H9 (cell line): ENCODE results near the gene TMEM165. TPM values are rescaled to one million over a fixed set of nuclear protein-coding genes. Genes with fewer than 3 reads are reported as not detected.
A peak's percentile ranks its signal among the peaks of the same experiment; 100 is the strongest.

Source experiments
- DNase-seq: peaks from one replicate; pipeline ENCODE4 v3.0.0-alpha.2; 2017
- H2AFZ ChIP-seq: one replicate; pipeline ENCODE4 v1.6.1; 2013; ENCODE audit warnings: mild to moderate bottlenecking, low read length, control low read depth, moderate library complexity
- H2AK5ac ChIP-seq: 2 replicates; pipeline ENCODE4 v1.6.1; 2013; ENCODE audit warnings: low read length, control low read depth, mixed read lengths; ENCODE audit not compliant: insufficient read length
- H2BK120ac ChIP-seq: one replicate; pipeline ENCODE4 v1.6.1; 2013; ENCODE audit warnings: low read depth, mild to moderate bottlenecking, low read length, control low read depth, inconsistent platforms; ENCODE audit not compliant: poor library complexity, severe bottlenecking
- H2BK12ac ChIP-seq: 2 replicates; pipeline ENCODE4 v1.6.1; 2013; ENCODE audit warnings: low read length, control low read depth, mixed read lengths, low read depth; ENCODE audit not compliant: insufficient read length
- H2BK15ac ChIP-seq: 2 replicates; pipeline ENCODE4 v1.6.1; 2013; ENCODE audit warnings: low read depth, low read length, control low read depth
- H2BK20ac ChIP-seq: one replicate; pipeline ENCODE4 v1.6.1; 2013; ENCODE audit warnings: low read depth, mild to moderate bottlenecking, low read length, control low read depth, inconsistent platforms; ENCODE audit not compliant: poor library complexity, severe bottlenecking
- H2BK5ac ChIP-seq: 2 replicates; pipeline ENCODE4 v1.6.1; 2013; ENCODE audit warnings: low read length, control low read depth, mixed read lengths; ENCODE audit not compliant: insufficient read length
- H3K14ac ChIP-seq: 2 replicates; pipeline ENCODE4 v1.6.1; 2013; ENCODE audit warnings: low read length, control low read depth; ENCODE audit not compliant: insufficient read depth
- H3K18ac ChIP-seq: 2 replicates; pipeline ENCODE4 v1.6.1; 2013; ENCODE audit warnings: low read depth, mild to moderate bottlenecking, mixed read lengths, low read length, control low read depth; ENCODE audit not compliant: insufficient read length
- H3K23ac ChIP-seq: 2 replicates; pipeline ENCODE4 v1.6.1; 2013; ENCODE audit warnings: low read length, control low read depth, mixed read lengths, low read depth; ENCODE audit not compliant: insufficient read length
- H3K23me2 ChIP-seq: 2 replicates; pipeline ENCODE4 v1.6.1; 2013; ENCODE audit warnings: low read depth, mild to moderate bottlenecking, mixed read lengths, low read length, control low read depth; ENCODE audit not compliant: insufficient read length, poor library complexity, severe bottlenecking
- H3K27ac ChIP-seq: 2 replicates; pipeline ENCODE4 v1.5.1; 2013; ENCODE audit warnings: low read length, control low read depth, mixed read lengths, low read depth; ENCODE audit not compliant: insufficient read length
- H3K27me3 ChIP-seq: 2 replicates; pipeline ENCODE4 v1.6.1; 2013; ENCODE audit warnings: low read length, control low read depth, inconsistent platforms; ENCODE audit not compliant: insufficient read depth
- H3K4ac ChIP-seq: 2 replicates; pipeline ENCODE4 v1.6.1; 2013; ENCODE audit warnings: low read depth, mild to moderate bottlenecking, control low read depth, inconsistent platforms, low read length, moderate library complexity
- H3K4me1 ChIP-seq: 2 replicates; pipeline ENCODE4 v1.6.1; 2013; ENCODE audit warnings: low read length, control low read depth, inconsistent platforms; ENCODE audit not compliant: insufficient read depth
- H3K4me2 ChIP-seq: 2 replicates; pipeline ENCODE4 v1.6.1; 2013; ENCODE audit warnings: low read length, control low read depth, mixed read lengths; ENCODE audit not compliant: insufficient read length, insufficient read depth
- H3K56ac ChIP-seq: 2 replicates; pipeline ENCODE4 v1.6.1; 2013; ENCODE audit warnings: low read depth, mild to moderate bottlenecking, mixed read lengths, low read length, control low read depth; ENCODE audit not compliant: insufficient read length
- H3K79me1 ChIP-seq: 2 replicates; pipeline ENCODE4 v1.6.1; 2013; ENCODE audit warnings: low read depth, mild to moderate bottlenecking, moderate library complexity, low read length, control low read depth, inconsistent platforms; ENCODE audit not compliant: insufficient read depth, poor library complexity, severe bottlenecking
- H3K79me2 ChIP-seq: 2 replicates; pipeline ENCODE4 v1.6.1; 2013; ENCODE audit warnings: low read length, control low read depth, inconsistent platforms; ENCODE audit not compliant: insufficient read depth
- H3K9ac ChIP-seq: 2 replicates; pipeline ENCODE4 v1.6.1; 2013; ENCODE audit warnings: low read length, control low read depth, mixed read lengths; ENCODE audit not compliant: insufficient read length; ENCODE audit errors: extremely low read depth
- H3K9me3 ChIP-seq: one replicate; pipeline ENCODE4 v1.6.1; 2013; ENCODE audit warnings: low read depth, low read length, inconsistent platforms; ENCODE audit not compliant: control insufficient read depth
- H3T11ph ChIP-seq: one replicate; pipeline ENCODE4 v1.6.1; 2013; ENCODE audit warnings: mild to moderate bottlenecking, low read length, control low read depth, inconsistent platforms
- H4K20me1 ChIP-seq: one replicate; pipeline ENCODE4 v1.6.1; 2013; ENCODE audit not compliant: control insufficient read depth, insufficient read length, insufficient read depth
- H4K5ac ChIP-seq: 2 replicates; pipeline ENCODE4 v1.6.1; 2013; ENCODE audit warnings: low read depth, mild to moderate bottlenecking, mixed read lengths, low read length, control low read depth; ENCODE audit not compliant: insufficient read length
- H4K8ac ChIP-seq: replicated peaks from 2 replicates; pipeline ENCODE4 v1.6.1; 2013; ENCODE audit warnings: low read length, control low read depth, mixed read lengths, low read depth; ENCODE audit not compliant: insufficient read length
- H4K91ac ChIP-seq: 2 replicates; pipeline ENCODE4 v1.6.1; 2013; ENCODE audit warnings: low read depth, mild to moderate bottlenecking, moderate library complexity, mixed read lengths, low read length, control low read depth; ENCODE audit not compliant: insufficient read length
- H3K27ac Mint-ChIP-seq, 3 experiments: 2 replicates in 2 of 3; 3 replicates in 1 of 3; pipeline ENCODE4 v1.8.0; 2020 to 2021; ENCODE audit warnings: mixed read lengths in 3 of 3, mild to moderate bottlenecking in 1 of 3, moderate library complexity in 1 of 3
- H3K27me3 Mint-ChIP-seq: 2 replicates; pipeline ENCODE4 v1.8.0; 2021; ENCODE audit warnings: low read depth, mild to moderate bottlenecking, moderate library complexity, mixed read lengths
- H3K36me3 Mint-ChIP-seq, 3 experiments: 2 replicates in 2 of 3; 3 replicates in 1 of 3; pipeline ENCODE4 v1.8.0; 2020 to 2021; ENCODE audit warnings: low read depth in 3 of 3, mixed read lengths in 3 of 3; ENCODE audit not compliant: insufficient read depth in 1 of 3
- H3K4me1 Mint-ChIP-seq, 2 experiments: 2 replicates each; pipeline ENCODE4 v1.8.0; 2020; ENCODE audit warnings: mixed read lengths in 2 of 2
- H3K4me3 Mint-ChIP-seq, 2 experiments: 2 replicates in 1 of 2; 3 replicates in 1 of 2; pipeline ENCODE4 v1.8.0; 2020 to 2021; ENCODE audit warnings: mild to moderate bottlenecking in 2 of 2, mixed read lengths in 2 of 2, moderate library complexity in 1 of 2
- H3K9me3 Mint-ChIP-seq, 2 experiments: 2 replicates in 1 of 2; 3 replicates in 1 of 2; pipeline ENCODE4 v1.8.0; 2020; ENCODE audit warnings: mild to moderate bottlenecking in 2 of 2, mixed read lengths in 2 of 2, moderate library complexity in 1 of 2
- WGBS: extraction: QIAGEN DNeasy Blood & Tissue Kit; methylation state at CpG from one replicate; pipeline ENCODE4 v1.1.7; 2013; ENCODE audit warnings: missing lambda C conversion rate, low lambda C conversion rate, mixed read lengths; ENCODE audit not compliant: insufficient read length; ENCODE audit errors: extremely low coverage; 5-methylcytosine and 5-hydroxymethylcytosine counted together
- total RNA-seq: library from RNA; stranded (reverse); gene quantifications from 2 replicates; pipeline ENCODE4 v1.2.1, GENCODE V29; 2021
- TF ChIP-seq, protein P1 (sequence below): fragments of 200-600 bp; sonication (generic); conservative IDR thresholded peaks from 3 replicates; pipeline ENCODE4 v1.8.0; 2021; ENCODE audit warnings: antibody characterized with exemption, mild to moderate bottlenecking

TMEM165 gene
- total RNA-seq, 1 experiment from 2014 or later = 87.2 TPM

DNA sequence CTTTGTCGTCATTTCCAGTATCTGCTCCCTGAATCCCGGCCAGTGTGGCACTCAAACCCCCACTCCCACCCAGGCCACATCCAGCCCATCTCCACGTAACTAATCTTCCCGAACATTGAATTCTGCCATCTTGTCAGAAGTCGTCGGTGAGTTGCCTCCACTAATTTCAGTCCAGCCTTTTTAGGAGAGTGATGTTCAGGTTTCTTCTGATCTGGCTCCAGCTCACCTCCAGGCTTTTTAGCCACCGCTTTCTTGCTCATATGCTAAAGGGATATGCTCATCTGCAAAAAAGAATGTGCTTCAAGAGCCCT lies 1.3 kb downstream of the TMEM165 start:
- no peak overlapping the region for H2BK20ac ChIP-seq
- peaks cover 33% of the 10 kb centered on the region for H3K79me2 ChIP-seq
- no peak overlapping the region for H3K23ac ChIP-seq
- WGBS = no CpG with 5 or more reads among the region's 7 CpGs
- no peaks in the 10 kb centered on the region for H3K4me1 ChIP-seq
- no peak overlapping the region for H3K56ac ChIP-seq
- H3T11ph ChIP-seq = no peak overlapping the region
- no peak overlapping the region for H2BK5ac ChIP-seq
- no peak overlapping the region for H2BK15ac ChIP-seq
- peak overlapping the region; percentile 94 for H3K9ac ChIP-seq
- Mint-ChIP-seq H3K4me1 (peaks cover 31 to 32% of the 10 kb centered on the region in 2 experiments), H3K27ac (peak overlapping the region in 2 of 3 experiments; percentile 81 to 86; a peak in 5 of 7 replicates), H3K27me3 (no peaks in the 10 kb centered on the region; the same call in 1 of the 2 replicates), H3K9me3 (no peaks in the 10 kb centered on the region; a peak in 1 of 5 replicates), H3K4me3 (peak overlapping the region; percentile 88 to 93), H3K36me3 (peaks cover 26 to 37% (median 33%) of the 10 kb centered on the region in 3 experiments)
- H4K20me1 ChIP-seq = no peaks in the 10 kb centered on the region
- no peak overlapping the region for H3K4ac ChIP-seq
- H2AK5ac ChIP-seq = no peak overlapping the region
- H3K79me1 ChIP-seq = no peaks in the 10 kb centered on the region
- TF ChIP-seq, protein P1, sequence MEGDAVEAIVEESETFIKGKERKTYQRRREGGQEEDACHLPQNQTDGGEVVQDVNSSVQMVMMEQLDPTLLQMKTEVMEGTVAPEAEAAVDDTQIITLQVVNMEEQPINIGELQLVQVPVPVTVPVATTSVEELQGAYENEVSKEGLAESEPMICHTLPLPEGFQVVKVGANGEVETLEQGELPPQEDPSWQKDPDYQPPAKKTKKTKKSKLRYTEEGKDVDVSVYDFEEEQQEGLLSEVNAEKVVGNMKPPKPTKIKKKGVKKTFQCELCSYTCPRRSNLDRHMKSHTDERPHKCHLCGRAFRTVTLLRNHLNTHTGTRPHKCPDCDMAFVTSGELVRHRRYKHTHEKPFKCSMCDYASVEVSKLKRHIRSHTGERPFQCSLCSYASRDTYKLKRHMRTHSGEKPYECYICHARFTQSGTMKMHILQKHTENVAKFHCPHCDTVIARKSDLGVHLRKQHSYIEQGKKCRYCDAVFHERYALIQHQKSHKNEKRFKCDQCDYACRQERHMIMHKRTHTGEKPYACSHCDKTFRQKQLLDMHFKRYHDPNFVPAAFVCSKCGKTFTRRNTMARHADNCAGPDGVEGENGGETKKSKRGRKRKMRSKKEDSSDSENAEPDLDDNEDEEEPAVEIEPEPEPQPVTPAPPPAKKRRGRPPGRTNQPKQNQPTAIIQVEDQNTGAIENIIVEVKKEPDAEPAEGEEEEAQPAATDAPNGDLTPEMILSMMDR = no peak
- peak overlapping the region; percentile 83 for H3K4me2 ChIP-seq
- H3K23me2 ChIP-seq = peaks cover 10% of the 10 kb centered on the region
- H4K5ac ChIP-seq = no peak overlapping the region
- no peak overlapping the region for H3K14ac ChIP-seq
- H2BK12ac ChIP-seq = no peak overlapping the region
- no peak overlapping the region for H4K91ac ChIP-seq
- H4K8ac ChIP-seq = no peak overlapping the region
- no peak for DNase-seq
- H2BK120ac ChIP-seq = no peak overlapping the region
- no peaks in the 10 kb centered on the region for H3K9me3 ChIP-seq
- H3K27me3 ChIP-seq = no peaks in the 10 kb centered on the region
- no peak overlapping the region for H3K27ac ChIP-seq
- no peak overlapping the region for H2AFZ ChIP-seq
- H3K18ac ChIP-seq = no peak overlapping the region
